KOPT-K1 (cell line): ENCODE results near the gene SLC8A2.
"Not testable (repeated sequence)": the region's sequence is repeated elsewhere in the genome, so short reads cannot be mapped to it uniquely, and the experiment has no call there.

ENCODE experiments used
- H3K27ac ChIP-seq: fragments of 200-600 bp; sonication (generic); 2 replicates; pipeline ENCODE4 v1.5.1; 2016; ENCODE audit warnings: antibody characterized with exemption, mild to moderate bottlenecking, low read depth, low read length; ENCODE audit not compliant: poor library complexity, severe bottlenecking
- H3K36me3 ChIP-seq: fragments of 200-600 bp; sonication (generic); 2 replicates; pipeline ENCODE4 v1.5.1; 2017; ENCODE audit warnings: antibody characterized with exemption, mild to moderate bottlenecking, low read length, moderate library complexity; ENCODE audit not compliant: insufficient read depth
- H3K9me3 ChIP-seq: fragments of 200-600 bp; sonication (generic); 2 replicates; pipeline ENCODE4 v1.5.1; 2017; ENCODE audit warnings: antibody characterized with exemption, low read length, mild to moderate bottlenecking; ENCODE audit not compliant: insufficient read depth, poor library complexity, severe bottlenecking

The SLC8A2 gene

GRCh38 chr19:47388721-47389120, 83.0 kb downstream of the SLC8A2 start:
- not testable (repeated sequence) for H3K36me3 ChIP-seq, H3K9me3 ChIP-seq, H3K27ac ChIP-seq

DNA sequence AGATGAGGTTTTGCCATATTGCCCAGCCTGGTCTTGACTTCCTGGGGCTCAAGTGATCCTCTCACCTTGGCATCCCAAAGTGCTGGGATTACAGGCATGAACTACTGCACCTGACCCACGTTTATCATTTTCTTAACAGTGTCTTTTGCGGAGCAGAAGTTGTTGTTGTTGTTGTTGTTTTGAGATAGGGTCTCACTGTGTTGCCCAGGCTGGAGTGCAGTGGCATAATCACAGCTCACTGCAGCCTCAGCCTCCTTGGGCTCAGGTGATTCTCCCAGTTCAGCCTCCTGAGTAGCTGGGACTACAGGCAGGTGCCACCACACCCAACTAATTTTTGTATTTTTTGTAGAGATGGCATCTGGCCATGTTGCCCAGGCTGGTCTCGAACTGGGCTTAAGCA, 84.1 kb downstream of the SLC8A2 start:
- not testable (repeated sequence) for H3K9me3 ChIP-seq, H3K36me3 ChIP-seq, H3K27ac ChIP-seq

GRCh38 chr19:47386582-47386981, 85.1 kb downstream of the SLC8A2 start:
- not testable (repeated sequence) for H3K27ac ChIP-seq, H3K9me3 ChIP-seq, H3K36me3 ChIP-seq

- not testable (repeated sequence) for H3K9me3 ChIP-seq, H3K27ac ChIP-seq
- H3K36me3 ChIP-seq: peaks cover 29% of the 10 kb centered on the region; the same call in 1 of the 2 replicates
These were observed 87.2 kb downstream of the SLC8A2 start for GRCh38 chr19:47384533-47384932.

GRCh38 chr19:47383890-47384289, 87.8 kb downstream of the SLC8A2 start:
- H3K27ac ChIP-seq, H3K9me3 ChIP-seq: not testable (repeated sequence)
- H3K36me3 ChIP-seq: peaks cover 35% of the 10 kb centered on the region; the same call in 1 of the 2 replicates

- no peak overlapping the region for H3K27ac ChIP-seq
These were observed 89.9 kb downstream of the SLC8A2 start for GRCh38 chr19:47381653-47382279.

GRCh38 chr19:47381121-47381520, 90.6 kb downstream of the SLC8A2 start:
- no peak overlapping the region for H3K27ac ChIP-seq
- no peaks in the 10 kb centered on the region for H3K9me3 ChIP-seq
- peaks cover 59% of the 10 kb centered on the region for H3K36me3 ChIP-seq

More at GRCh38 chr19:47381653-47382279, 89.9 kb downstream of the SLC8A2 start:
- Histone ChIP-seq H3K9me3 (no peaks in the 10 kb centered on the region), H3K36me3 (peaks cover 53% of the 10 kb centered on the region; the same call in 1 of the 2 replicates)

GRCh38 chr19:47380559-47380958, 91.1 kb downstream of the SLC8A2 start:
- no peak overlapping the region for H3K27ac ChIP-seq
- H3K36me3 ChIP-seq: peaks cover 65% of the 10 kb centered on the region
- no peaks in the 10 kb centered on the region for H3K9me3 ChIP-seq

- Histone ChIP-seq H3K36me3 (peaks cover 76% of the 10 kb centered on the region), H3K9me3 (no peaks in the 10 kb centered on the region)
These were observed 92.2 kb downstream of the SLC8A2 start for GRCh38 chr19:47379381-47379938.

DNA sequence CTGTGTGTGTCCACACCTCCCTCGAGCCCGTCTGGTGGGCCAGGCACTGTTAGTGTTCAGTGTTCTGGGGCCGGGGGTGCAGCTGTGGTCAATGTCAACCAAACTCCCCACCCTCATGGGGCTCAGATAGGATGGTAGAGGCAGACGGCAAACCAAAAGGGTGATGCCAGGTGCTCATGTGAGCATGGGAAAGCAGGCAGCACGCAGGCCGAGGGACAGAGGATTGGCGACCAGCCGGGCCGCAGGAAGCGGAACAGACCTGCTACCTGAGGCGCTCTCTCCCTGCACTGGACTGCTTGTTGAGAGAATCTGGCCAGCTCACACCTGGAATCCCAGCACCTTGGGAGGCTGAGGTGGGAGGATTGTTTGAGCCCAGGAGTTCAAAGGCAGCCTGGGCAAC, 93.4 kb downstream of the SLC8A2 start:
- Histone ChIP-seq H3K27ac (no peak overlapping the region), H3K9me3 (no peaks in the 10 kb centered on the region), H3K36me3 (peaks cover 88% of the 10 kb centered on the region)

More at GRCh38 chr19:47379381-47379938, 92.2 kb downstream of the SLC8A2 start:
- H3K27ac ChIP-seq: no peak overlapping the region
